Endothelial cell of umbilical vein (primary cell): ENCODE measurements around the gene YTHDF1. TPM values are rescaled to one million over a fixed set of nuclear protein-coding genes. Genes with fewer than 3 reads are reported as not detected.

Experiments used
- BruUV-seq: library from RNA; stranded (reverse); fragments of 400-500 nt; replicated peaks from 2 replicates; lab custom pipeline; 2021; lab: Mats Ljungman, UMichigan
- CTCF ChIA-PET: fragments of 300-600, 350-600 bp; sonication (Branson Sonifier 250); formaldehyde crosslinking; loops from one replicate; lab custom pipeline; 2021; ENCODE audit warnings: antibody characterized with exemption, inconsistent platforms; lab: Charles Lee
- POLR2A ChIA-PET: fragments of 300-600, 350-600 bp; sonication (Branson Sonifier 250); formaldehyde crosslinking; loops from one replicate; lab custom pipeline; 2021; ENCODE audit warnings: antibody characterized with exemption, inconsistent platforms; lab: Charles Lee
- DNase-seq: peaks from one replicate; pipeline ENCODE4 v3.0.0-alpha.2; 2011; ENCODE audit warnings: low read depth, low spot score
- FAIRE-seq: peaks from 2 replicates; lab custom pipeline; 2011; peaks lifted over from hg19 to GRCh38; lab: Jason Lieb, UNC
- H2AFZ ChIP-seq: 2 replicates; pipeline ENCODE4 v1.6.0; 2012; ENCODE audit warnings: low read depth, low read length, control low read depth, inconsistent platforms
- H3K27ac ChIP-seq: 2 replicates; pipeline ENCODE4 v1.5.1; 2011; ENCODE audit warnings: low read depth, mild to moderate bottlenecking, control low read depth, low read length, moderate library complexity; ENCODE audit not compliant: insufficient read depth
- H3K27me3 ChIP-seq, 2 experiments: 2 replicates each; pipeline versions ENCODE4 v1.6.0 to v1.6.1; 2011; ENCODE audit warnings: low read length in 2 of 2, mixed read lengths in 1 of 2; ENCODE audit not compliant: control insufficient read depth in 2 of 2, insufficient read depth in 2 of 2
- H3K36me3 ChIP-seq, 2 experiments: 2 replicates in 1 of 2; 3 replicates in 1 of 2; pipeline ENCODE4 v1.5.1; 2011; ENCODE audit warnings: low read length in 2 of 2, mild to moderate bottlenecking in 1 of 2, moderate library complexity in 1 of 2; ENCODE audit not compliant: control insufficient read depth in 2 of 2, insufficient read depth in 2 of 2; ENCODE audit errors: extremely low read depth in 1 of 2
- H3K4me1 ChIP-seq: 3 replicates; pipeline ENCODE4 v1.5.1; 2011; ENCODE audit warnings: mild to moderate bottlenecking, low read length; ENCODE audit not compliant: control insufficient read depth, insufficient read depth; ENCODE audit errors: extremely low read depth
- H3K4me2 ChIP-seq: 2 replicates; pipeline ENCODE4 v1.6.1; 2011; ENCODE audit warnings: low read length, control low read depth, mixed read lengths; ENCODE audit not compliant: insufficient read depth
- H3K4me3 ChIP-seq, 3 experiments: fragments of 200-600 bp in 1 of 3; sonication (generic), shearing (Covaris generic) in 1 of 3; replicated peaks in 1 of 3; 2 replicates each; pipeline ENCODE4 v1.5.1; 2011 to 2016; ENCODE audit warnings: control low read depth in 3 of 3, low read length in 3 of 3, mild to moderate bottlenecking in 2 of 3, inconsistent platforms in 1 of 3, low read depth in 1 of 3, moderate library complexity in 1 of 3; ENCODE audit not compliant: insufficient read depth in 1 of 3
- H3K79me2 ChIP-seq: 2 replicates; pipeline ENCODE4 v1.6.0; 2012; ENCODE audit warnings: low read length, inconsistent platforms; ENCODE audit not compliant: control insufficient read depth, insufficient read depth
- H3K9ac ChIP-seq: replicated peaks from 2 replicates; pipeline ENCODE3; 2011; ENCODE audit warnings: low read length, control low read depth; ENCODE audit not compliant: insufficient read depth; ENCODE audit errors: extremely low read depth
- H3K9me1 ChIP-seq: replicated peaks from 3 replicates; pipeline ENCODE4 v1.6.0; 2011; ENCODE audit warnings: mild to moderate bottlenecking, low read length; ENCODE audit not compliant: control insufficient read depth, insufficient read depth; ENCODE audit errors: extremely low read depth
- H3K9me3 ChIP-seq: replicated peaks from 2 replicates; pipeline ENCODE4 v1.5.1; 2012; ENCODE audit warnings: low read length, inconsistent platforms; ENCODE audit not compliant: control insufficient read depth, insufficient read depth
- H4K20me1 ChIP-seq: replicated peaks from 2 replicates; pipeline ENCODE3; 2011; ENCODE audit warnings: mild to moderate bottlenecking, low read length; ENCODE audit not compliant: control insufficient read depth, insufficient read depth; ENCODE audit errors: extremely low read depth
- EZH2 ChIP-seq: IDR thresholded peaks from 2 replicates; pipeline ENCODE4 v1.6.1; 2012; ENCODE audit warnings: borderline replicate concordance, low read depth, mild to moderate bottlenecking, moderate library complexity, low read length, inconsistent platforms; ENCODE audit not compliant: severe bottlenecking
- FOS ChIP-seq: IDR thresholded peaks from 2 replicates; pipeline ENCODE4 v1.6.1; 2011; ENCODE audit warnings: mild to moderate bottlenecking, low read length, moderate library complexity, borderline replicate concordance; ENCODE audit not compliant: insufficient read depth
- GATA2 ChIP-seq: IDR thresholded peaks from 2 replicates; pipeline ENCODE4 v1.7.0; 2011; ENCODE audit warnings: low read depth, mild to moderate bottlenecking, moderate library complexity, mixed read lengths, low read length; ENCODE audit not compliant: insufficient read length, insufficient read depth
- JUN ChIP-seq: IDR thresholded peaks from 2 replicates; pipeline ENCODE4 v1.6.1; 2011; ENCODE audit warnings: borderline replicate concordance, low read depth; ENCODE audit not compliant: insufficient read length, insufficient read depth
- MYC ChIP-seq: IDR thresholded peaks from one replicate; pipeline ENCODE4 v1.6.1; 2011; ENCODE audit warnings: mild to moderate bottlenecking, low read depth, low read length
- POLR2A ChIP-seq: IDR thresholded peaks from 2 replicates; pipeline ENCODE4 v1.6.1; 2012; ENCODE audit warnings: low read depth, mild to moderate bottlenecking, control low read depth, low read length
- POLR2AphosphoS5 ChIP-seq: IDR thresholded peaks from 2 replicates; pipeline ENCODE4 v1.6.1; 2012; ENCODE audit warnings: low read depth, mild to moderate bottlenecking, control low read depth, low read length, moderate library complexity; ENCODE audit not compliant: insufficient read depth
- dilution Hi-C: fragments of 300-500 bp; cut with MboI; formaldehyde crosslinking; loops from one replicate; pipeline ENCODE4 v1.15.0; 2019; ENCODE audit warnings: low sequenced_read_pairs; ENCODE audit not compliant: extremely low pct_ligation_motif_present
- intact Hi-C: fragments of 100-400 bp; cut with micrococcal nuclease; formaldehyde crosslinking; loops from one replicate; pipeline ENCODE4 v1.10.0; 2022
- polyA plus RNA-seq, 4 experiments: library from polyadenylated mRNA; depleted of rRNA in 3 of 4; stranded (reverse) in 3 of 4; unstranded in 1 of 4; fragments of >200 nt; gene quantifications; 2 replicates each; pipeline versions ENCODE4 v1.2.1 to v1.2.3, GENCODE V29; 2011 to 2012; ENCODE audit warnings: missing spikeins in 1 of 4
- total RNA-seq: library from RNA; stranded (reverse); gene quantifications from 2 replicates; pipeline ENCODE4 v1.2.3, GENCODE V29; 2021
- TF ChIP-seq, protein P1 (sequence below), 2 donors: IDR thresholded peaks; 1 replicate in 1 of 2; 2 replicates in 1 of 2; pipeline ENCODE4 v1.5.1; 2011; ENCODE audit warnings: low read length in 2 of 2, mild to moderate bottlenecking in 2 of 2, moderate library complexity in 2 of 2, control low read depth in 1 of 2, inconsistent platforms in 1 of 2, low read depth in 1 of 2; ENCODE audit not compliant: insufficient read depth in 1 of 2; ENCODE audit errors: extremely low read depth in 1 of 2
- TF ChIP-seq, protein P2 (sequence below): IDR thresholded peaks from 2 replicates; pipeline ENCODE4 v1.6.1; 2011; ENCODE audit not compliant: insufficient read depth, insufficient read length

Gene YTHDF1
- total and polyA plus RNA-seq, 2 donors (not counting 3 experiments of a cell fraction or from before 2014, with no cell fraction given): 25.2 to 44.4 TPM

DNA sequence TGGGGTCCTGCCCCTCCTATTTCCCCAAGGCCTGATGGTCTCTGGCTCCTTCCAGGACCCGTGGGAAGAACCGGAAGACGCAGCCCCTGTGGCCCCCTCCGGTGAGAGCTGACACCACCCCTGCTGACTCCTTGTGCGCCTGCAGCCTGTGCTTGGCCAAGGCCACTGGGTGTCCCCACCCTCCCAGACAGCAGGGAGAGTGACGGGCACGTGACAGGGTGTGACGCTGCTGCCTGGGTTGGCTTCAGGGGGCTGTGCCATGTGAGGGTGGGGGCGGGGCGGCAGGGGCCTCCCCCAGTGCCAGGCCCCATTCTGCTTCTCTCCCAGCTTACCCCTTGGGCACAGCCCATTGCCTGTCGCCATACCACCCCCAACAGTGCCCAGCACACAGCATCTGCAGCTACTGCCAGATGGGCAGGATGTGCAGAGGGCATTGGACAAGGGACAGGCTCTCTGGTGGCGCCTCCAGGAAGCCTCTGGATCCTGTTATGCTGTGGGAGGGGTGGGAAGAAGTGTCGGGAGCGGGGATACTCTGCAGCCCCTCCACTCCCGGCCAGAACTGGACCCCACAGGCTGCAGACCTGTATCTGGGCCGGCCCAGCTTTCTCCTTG lies 22.7 kb upstream of the YTHDF1 start:
- intact Hi-C loops: loop anchor here (5.0 kb wide), 1 partner anchor 34 kb away; the partner anchor contains the start of gene ARFGAP1
- no peaks in the 10 kb centered on the region for H3K79me2 ChIP-seq
- H3K9me3 ChIP-seq: no peaks in the 10 kb centered on the region
- no peaks in the 10 kb centered on the region for H3K4me1 ChIP-seq
- CTCF ChIA-PET: interaction anchor here (1.2 to 11.0 kb wide), 2 partner anchors 9 to 14 kb away, joined by 3 to 116 read pairs; no protein-coding TSS in a partner anchor
- H3K4me2 ChIP-seq: no peak overlapping the region
- H2AFZ ChIP-seq: no peak overlapping the region
- H3K4me3 ChIP-seq: no peak overlapping the region
- H3K9ac ChIP-seq: no peak overlapping the region
- no peaks in the 10 kb centered on the region for H3K36me3 ChIP-seq
- POLR2A ChIA-PET: no interaction called here
- no peaks in the 10 kb centered on the region for H3K27me3 ChIP-seq
- dilution Hi-C loops: no loop called here
- no peak overlapping the region for H3K27ac ChIP-seq
- DNase-seq (no peak), FAIRE-seq (no peak)
- TF ChIP-seq, protein P1, sequence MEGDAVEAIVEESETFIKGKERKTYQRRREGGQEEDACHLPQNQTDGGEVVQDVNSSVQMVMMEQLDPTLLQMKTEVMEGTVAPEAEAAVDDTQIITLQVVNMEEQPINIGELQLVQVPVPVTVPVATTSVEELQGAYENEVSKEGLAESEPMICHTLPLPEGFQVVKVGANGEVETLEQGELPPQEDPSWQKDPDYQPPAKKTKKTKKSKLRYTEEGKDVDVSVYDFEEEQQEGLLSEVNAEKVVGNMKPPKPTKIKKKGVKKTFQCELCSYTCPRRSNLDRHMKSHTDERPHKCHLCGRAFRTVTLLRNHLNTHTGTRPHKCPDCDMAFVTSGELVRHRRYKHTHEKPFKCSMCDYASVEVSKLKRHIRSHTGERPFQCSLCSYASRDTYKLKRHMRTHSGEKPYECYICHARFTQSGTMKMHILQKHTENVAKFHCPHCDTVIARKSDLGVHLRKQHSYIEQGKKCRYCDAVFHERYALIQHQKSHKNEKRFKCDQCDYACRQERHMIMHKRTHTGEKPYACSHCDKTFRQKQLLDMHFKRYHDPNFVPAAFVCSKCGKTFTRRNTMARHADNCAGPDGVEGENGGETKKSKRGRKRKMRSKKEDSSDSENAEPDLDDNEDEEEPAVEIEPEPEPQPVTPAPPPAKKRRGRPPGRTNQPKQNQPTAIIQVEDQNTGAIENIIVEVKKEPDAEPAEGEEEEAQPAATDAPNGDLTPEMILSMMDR (IDR thresholded peaks at IDR 0.05; ENCODE audit: extremely low read depth in 1 of 2, insufficient read depth in 1 of 2, low read depth in 1 of 2, low read length in 2 of 2): no peak
- no peak for TF ChIP-seq GATA2
- TF ChIP-seq POLR2AphosphoS5: no peak
- TF ChIP-seq JUN: no peak
- no peak for TF ChIP-seq FOS
- no peak for TF ChIP-seq EZH2
- TF ChIP-seq MYC: no peak
- TF ChIP-seq POLR2A: no peak
- TF ChIP-seq, protein P2, sequence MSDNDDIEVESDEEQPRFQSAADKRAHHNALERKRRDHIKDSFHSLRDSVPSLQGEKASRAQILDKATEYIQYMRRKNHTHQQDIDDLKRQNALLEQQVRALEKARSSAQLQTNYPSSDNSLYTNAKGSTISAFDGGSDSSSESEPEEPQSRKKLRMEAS: no peak
- no peaks in the 10 kb centered on the region for H4K20me1 ChIP-seq
- H3K9me1 ChIP-seq: no peaks in the 10 kb centered on the region
- no TSS peak for BruUV-seq
